ENCODE results near the gene NACA.
"Not testable (repeated sequence)": the region's sequence is repeated elsewhere in the genome, so short reads cannot be mapped to it uniquely, and the experiment has no call there.

The NACA gene

GRCh38 chr12:56718149-56718548, 7.0 kb downstream of the NACA start:
- TF ChIP-seq, protein P1, sequence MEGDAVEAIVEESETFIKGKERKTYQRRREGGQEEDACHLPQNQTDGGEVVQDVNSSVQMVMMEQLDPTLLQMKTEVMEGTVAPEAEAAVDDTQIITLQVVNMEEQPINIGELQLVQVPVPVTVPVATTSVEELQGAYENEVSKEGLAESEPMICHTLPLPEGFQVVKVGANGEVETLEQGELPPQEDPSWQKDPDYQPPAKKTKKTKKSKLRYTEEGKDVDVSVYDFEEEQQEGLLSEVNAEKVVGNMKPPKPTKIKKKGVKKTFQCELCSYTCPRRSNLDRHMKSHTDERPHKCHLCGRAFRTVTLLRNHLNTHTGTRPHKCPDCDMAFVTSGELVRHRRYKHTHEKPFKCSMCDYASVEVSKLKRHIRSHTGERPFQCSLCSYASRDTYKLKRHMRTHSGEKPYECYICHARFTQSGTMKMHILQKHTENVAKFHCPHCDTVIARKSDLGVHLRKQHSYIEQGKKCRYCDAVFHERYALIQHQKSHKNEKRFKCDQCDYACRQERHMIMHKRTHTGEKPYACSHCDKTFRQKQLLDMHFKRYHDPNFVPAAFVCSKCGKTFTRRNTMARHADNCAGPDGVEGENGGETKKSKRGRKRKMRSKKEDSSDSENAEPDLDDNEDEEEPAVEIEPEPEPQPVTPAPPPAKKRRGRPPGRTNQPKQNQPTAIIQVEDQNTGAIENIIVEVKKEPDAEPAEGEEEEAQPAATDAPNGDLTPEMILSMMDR (IDR thresholded peaks at IDR 0.05; ENCODE audit: extremely low read depth, missing control alignments) = no peak
- no peak for DNase-seq (ENCODE audit: low spot score)

DNA sequence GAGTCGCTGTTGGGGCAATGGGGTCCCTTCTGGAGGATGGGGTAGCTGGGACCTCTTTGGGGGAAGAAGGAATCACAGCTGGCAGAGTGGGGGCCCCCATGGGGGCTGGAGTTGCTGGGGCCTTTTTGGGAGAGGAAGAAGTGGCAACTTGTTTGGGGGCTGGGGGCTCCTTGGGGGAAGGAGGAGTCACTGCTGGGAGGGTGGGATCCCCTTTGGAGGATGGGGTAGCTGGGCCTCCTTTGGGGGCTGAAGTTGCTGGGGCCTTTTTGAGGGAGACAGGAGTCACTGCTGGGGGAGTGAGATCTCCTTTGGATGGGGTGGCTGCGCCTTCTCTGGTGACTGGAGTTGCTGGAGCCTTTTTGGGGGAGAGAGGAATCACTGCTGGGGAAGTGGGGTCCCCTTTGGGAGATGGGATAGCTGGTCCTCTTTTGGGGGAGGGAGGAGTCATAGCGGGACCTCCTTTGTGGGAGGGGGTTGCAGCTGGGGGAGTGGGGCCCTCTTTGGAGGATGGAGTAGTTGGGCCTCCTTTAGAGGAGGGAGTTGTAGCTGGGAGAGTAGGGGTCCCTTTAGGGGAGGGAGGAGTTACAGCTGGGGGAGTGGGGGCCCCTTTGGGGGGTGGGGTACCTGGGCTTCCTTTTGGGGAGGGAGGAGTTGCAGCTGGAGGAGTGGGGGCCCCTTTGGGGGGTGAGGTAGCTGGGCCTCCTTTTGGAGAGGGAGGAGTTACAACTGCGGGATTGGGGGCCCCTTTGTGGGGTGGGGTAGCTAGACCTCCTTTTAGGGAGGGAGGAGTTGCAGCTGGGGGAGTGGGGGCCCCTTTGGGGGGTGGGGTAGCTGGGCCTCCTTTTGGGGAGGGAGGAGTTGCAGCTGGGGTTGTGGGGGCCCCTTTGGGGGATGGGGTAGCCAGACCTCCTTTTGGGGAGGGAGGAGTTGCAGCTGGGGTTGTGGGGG, 7.9 kb downstream of the NACA start:
- no peak for DNase-seq (ENCODE audit: low spot score)
- TF ChIP-seq, protein P1 (IDR thresholded peaks at IDR 0.05; ENCODE audit: extremely low read depth, missing control alignments) = no peak

GRCh38 chr12:56716458-56716857, 8.6 kb downstream of the NACA start:
- no peak for DNase-seq (ENCODE audit: low spot score)
- TF ChIP-seq, protein P1 (IDR thresholded peaks at IDR 0.05; ENCODE audit: extremely low read depth, missing control alignments) = no peak

DNA sequence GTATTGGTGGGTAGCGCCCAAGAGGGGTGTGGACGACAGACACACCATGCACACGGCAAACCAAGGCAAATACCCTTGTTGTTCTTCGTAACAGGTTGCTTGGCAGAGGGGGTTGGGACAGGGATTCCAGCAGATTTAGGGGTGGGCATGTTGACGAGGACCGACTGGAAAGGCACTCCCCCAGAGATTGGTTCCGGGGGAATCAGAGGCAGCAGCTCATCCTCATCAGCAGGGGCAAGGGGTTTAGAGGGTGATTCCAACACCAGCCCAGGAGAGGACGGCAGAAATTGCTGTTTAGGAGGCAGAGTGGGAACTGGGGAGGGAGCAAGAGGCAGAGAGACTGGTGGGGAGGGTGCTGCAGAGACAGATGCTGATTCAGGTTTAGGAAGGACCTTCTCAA, 9.3 kb downstream of the NACA start:
- TF ChIP-seq, protein P1 (IDR thresholded peaks at IDR 0.05; ENCODE audit: extremely low read depth, missing control alignments) = no peak
- DNase-seq (ENCODE audit: low spot score) = no peak

DNA sequence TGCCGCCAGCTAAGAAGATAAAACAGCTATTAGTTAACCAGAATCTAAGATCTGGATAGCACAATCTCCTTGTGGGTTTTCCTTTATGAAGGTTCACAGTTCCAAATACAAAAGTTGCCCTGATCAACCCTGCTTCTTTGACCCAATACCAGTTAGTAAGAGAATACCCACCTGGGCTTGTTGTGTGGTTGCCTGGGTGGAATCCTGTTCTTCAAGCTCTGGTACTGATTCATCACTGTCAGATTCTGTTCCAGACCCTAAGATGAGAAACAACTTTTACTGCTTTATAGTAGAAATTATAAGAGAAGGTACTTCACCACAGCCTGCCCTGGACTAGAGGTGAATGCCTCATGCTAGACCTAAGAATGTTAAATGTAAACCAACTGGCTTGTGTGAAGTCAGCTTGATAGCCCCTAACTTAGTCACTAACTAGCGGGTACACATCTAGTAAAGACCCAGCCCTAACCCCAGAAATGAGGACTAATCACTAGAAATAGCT, 10.6 kb downstream of the NACA start:
- DNase-seq (ENCODE audit: low spot score) = no peak
- TF ChIP-seq, protein P1 (IDR thresholded peaks at IDR 0.05; ENCODE audit: extremely low read depth, missing control alignments) = no peak

DNA sequence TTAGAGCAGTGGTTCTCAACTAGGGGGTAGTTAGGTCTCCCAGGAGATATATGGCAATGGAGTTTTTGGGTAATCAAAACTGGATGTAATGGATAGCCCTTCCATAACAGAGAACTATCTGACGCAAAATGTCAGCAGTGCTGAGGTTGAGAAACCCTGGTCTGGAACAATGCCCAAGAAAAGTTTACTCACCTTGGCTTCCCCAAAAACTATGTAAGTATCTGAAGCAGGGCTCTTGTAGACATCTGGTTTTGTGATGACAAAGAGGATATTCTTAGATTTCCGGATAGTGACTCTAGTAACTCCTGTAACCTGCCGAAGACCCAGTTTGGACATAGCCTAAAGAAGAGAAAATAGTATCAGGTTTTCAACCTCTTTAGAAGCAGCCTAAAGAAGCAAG, 11.8 kb downstream of the NACA start:
- DNase-seq (ENCODE audit: low spot score) = no peak
- TF ChIP-seq, protein P1 (IDR thresholded peaks at IDR 0.05; ENCODE audit: extremely low read depth, missing control alignments) = no peak

DNA sequence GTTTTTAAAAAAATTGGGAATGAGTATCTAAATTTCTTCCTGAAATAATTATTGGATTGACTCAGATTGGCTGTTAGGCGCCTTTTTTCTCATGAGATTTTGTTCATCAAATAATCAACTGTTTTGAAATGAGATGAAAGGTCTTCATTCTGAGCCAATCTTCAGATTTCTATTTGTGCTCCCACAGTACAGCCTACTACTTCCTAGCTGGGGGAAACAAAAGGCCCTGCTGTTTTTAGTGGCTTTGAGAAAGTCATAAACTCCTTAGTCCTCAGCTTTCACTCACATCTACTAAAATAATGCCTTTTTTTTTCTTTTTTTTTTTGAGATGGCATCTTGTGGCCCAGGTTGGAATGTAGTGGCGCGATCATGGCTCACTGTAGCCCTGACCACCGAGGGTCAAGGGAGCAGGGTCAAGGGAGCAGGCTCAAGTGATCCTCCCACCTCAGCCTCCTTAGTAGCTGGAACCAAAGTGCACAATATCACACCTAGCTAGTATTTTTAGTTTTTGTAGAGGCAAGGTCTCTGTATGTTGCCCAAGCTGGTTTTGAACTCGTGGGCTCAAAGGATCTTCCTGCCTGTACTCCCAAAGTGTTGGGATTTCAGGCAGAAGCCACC, 15.2 kb downstream of the NACA start:
- TF ChIP-seq, protein P1 (IDR thresholded peaks at IDR 0.05; ENCODE audit: extremely low read depth, missing control alignments) = no peak

GRCh38 chr12:56704522-56704921, 20.6 kb downstream of the NACA start:
- DNase-seq (ENCODE audit: low spot score) = not testable (repeated sequence)

More for the DNA sequence above, 15.2 kb downstream of the NACA start:
- no peak for DNase-seq (ENCODE audit: low spot score)
